ENCODE data around the gene IMPDH1. TPM values are rescaled to one million over a fixed set of nuclear protein-coding genes. Genes with fewer than 3 reads are reported as not detected.

The IMPDH1 gene
- total and polyA plus RNA-seq, 2 donors (not counting 3 experiments of a cell fraction or from before 2014, with no cell fraction given), result 78.8 to 97.9 TPM

DNA sequence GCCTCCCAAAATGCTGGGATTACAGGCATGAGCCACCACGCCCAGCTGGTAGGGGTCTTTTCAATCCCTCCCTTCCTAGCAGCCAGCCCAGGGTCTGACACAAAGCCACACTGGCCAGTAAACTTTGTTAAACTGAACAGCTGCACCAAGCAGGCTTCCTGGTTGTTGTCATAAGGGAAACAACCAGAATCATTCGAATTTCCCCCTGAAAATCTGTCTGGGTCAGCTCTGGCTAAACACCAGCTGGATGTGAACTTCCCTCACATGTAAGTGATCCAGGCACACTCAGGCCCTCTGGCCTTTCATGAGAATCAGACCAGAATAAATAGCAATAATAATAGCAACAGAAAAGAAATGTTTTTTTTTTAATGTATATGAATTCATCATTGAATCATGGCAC, 7.4 kb downstream of the IMPDH1 start:
- H2AFZ ChIP-seq (ENCODE audit: low read depth, low read length), result no peak overlapping the region
- FAIRE-seq, result no peak
- H3K9ac ChIP-seq (replicated peaks; ENCODE audit: extremely low read depth, insufficient read depth, low read length), result no peak overlapping the region
- H3K27me3 ChIP-seq (ENCODE audit: control insufficient read depth in 2 of 2, insufficient read depth in 2 of 2, low read length in 2 of 2), result no peaks in the 10 kb centered on the region
- CTCF ChIA-PET, result interaction anchor here (1.2 to 17.5 kb wide), 3 partner anchors 15 to 55 kb away, joined by 6 to 209 read pairs (median 6); no protein-coding TSS in a partner anchor
- no peaks in the 10 kb centered on the region for H4K20me1 ChIP-seq (replicated peaks; ENCODE audit: control insufficient read depth, extremely low read depth, insufficient read depth, low read length)
- POLR2A ChIA-PET, result no interaction called here
- H3K4me1 ChIP-seq (ENCODE audit: control insufficient read depth, extremely low read depth, insufficient read depth, low read length), result peaks cover 15% of the 10 kb centered on the region
- peak; percentile 43 for DNase-seq (ENCODE audit: low read depth, low spot score)
- H3K79me2 ChIP-seq (ENCODE audit: control insufficient read depth, insufficient read depth, low read length), result peaks cover 25% of the 10 kb centered on the region
- H3K4me2 ChIP-seq (ENCODE audit: insufficient read depth, low read length), result no peak overlapping the region
- intact Hi-C loops (cut with micrococcal nuclease), result no loop called here
- no TSS peak for BruUV-seq (replicated peaks)
- TF ChIP-seq, protein P1, sequence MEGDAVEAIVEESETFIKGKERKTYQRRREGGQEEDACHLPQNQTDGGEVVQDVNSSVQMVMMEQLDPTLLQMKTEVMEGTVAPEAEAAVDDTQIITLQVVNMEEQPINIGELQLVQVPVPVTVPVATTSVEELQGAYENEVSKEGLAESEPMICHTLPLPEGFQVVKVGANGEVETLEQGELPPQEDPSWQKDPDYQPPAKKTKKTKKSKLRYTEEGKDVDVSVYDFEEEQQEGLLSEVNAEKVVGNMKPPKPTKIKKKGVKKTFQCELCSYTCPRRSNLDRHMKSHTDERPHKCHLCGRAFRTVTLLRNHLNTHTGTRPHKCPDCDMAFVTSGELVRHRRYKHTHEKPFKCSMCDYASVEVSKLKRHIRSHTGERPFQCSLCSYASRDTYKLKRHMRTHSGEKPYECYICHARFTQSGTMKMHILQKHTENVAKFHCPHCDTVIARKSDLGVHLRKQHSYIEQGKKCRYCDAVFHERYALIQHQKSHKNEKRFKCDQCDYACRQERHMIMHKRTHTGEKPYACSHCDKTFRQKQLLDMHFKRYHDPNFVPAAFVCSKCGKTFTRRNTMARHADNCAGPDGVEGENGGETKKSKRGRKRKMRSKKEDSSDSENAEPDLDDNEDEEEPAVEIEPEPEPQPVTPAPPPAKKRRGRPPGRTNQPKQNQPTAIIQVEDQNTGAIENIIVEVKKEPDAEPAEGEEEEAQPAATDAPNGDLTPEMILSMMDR (IDR thresholded peaks at IDR 0.05; ENCODE audit: extremely low read depth in 1 of 2, insufficient read depth in 1 of 2, low read depth in 1 of 2, low read length in 2 of 2), result no peak
- TF ChIP-seq POLR2A (IDR thresholded peaks at IDR 0.05; ENCODE audit: low read depth, low read length) (no peak), GATA2 (IDR thresholded peaks at IDR 0.05; ENCODE audit: insufficient read depth, insufficient read length, low read depth, low read length) (no peak)
- dilution Hi-C loops (cut with MboI; ENCODE audit: extremely low pct_ligation_motif_present, low sequenced_read_pairs), result no loop called here
- H3K27ac ChIP-seq (ENCODE audit: insufficient read depth, low read depth, low read length), result no peak overlapping the region
- H3K9me3 ChIP-seq (replicated peaks; ENCODE audit: control insufficient read depth, insufficient read depth, low read length), result no peaks in the 10 kb centered on the region
- peaks cover 3 to 27% of the 10 kb centered on the region in 2 experiments for H3K36me3 ChIP-seq (ENCODE audit: control insufficient read depth in 2 of 2, extremely low read depth in 1 of 2, insufficient read depth in 2 of 2, low read length in 2 of 2)
- H3K9me1 ChIP-seq (replicated peaks; ENCODE audit: control insufficient read depth, extremely low read depth, insufficient read depth, low read length), result no peaks in the 10 kb centered on the region
- H3K4me3 ChIP-seq (replicated peaks in 1 of 3; ENCODE audit: insufficient read depth in 1 of 3, low read depth in 1 of 3, low read length in 3 of 3), result no peak overlapping the region

DNA sequence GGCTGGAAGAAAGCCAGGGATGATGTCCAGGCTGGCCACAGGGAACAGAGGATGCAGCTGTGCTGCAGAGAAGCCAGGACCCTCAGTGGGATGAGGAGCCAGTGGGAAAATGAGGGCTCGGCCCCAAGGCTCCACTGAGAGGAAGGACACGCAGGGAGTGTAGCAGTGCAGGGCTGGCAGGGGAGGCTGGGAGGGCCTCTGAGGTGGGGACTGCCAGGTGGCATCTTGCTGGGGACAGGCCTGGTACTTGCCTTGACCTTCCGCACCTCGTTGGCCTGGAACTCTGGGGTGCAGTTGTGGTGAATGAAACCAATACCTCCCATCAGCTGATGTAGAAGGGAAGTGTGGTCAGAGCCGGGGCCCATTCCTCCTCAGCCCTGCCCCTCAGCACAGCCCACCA, 9.2 kb downstream of the IMPDH1 start:
- TF ChIP-seq, protein P2, sequence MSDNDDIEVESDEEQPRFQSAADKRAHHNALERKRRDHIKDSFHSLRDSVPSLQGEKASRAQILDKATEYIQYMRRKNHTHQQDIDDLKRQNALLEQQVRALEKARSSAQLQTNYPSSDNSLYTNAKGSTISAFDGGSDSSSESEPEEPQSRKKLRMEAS (IDR thresholded peaks at IDR 0.05; ENCODE audit: insufficient read depth, insufficient read length), result no peak
- TF ChIP-seq MYC (IDR thresholded peaks at IDR 0.05; ENCODE audit: low read depth, low read length) (no peak), GATA2 (IDR thresholded peaks at IDR 0.05; ENCODE audit: insufficient read depth, insufficient read length, low read depth, low read length) (no peak), FOS (IDR thresholded peaks at IDR 0.05; ENCODE audit: borderline replicate concordance, insufficient read depth, low read length) (no peak), POLR2A (IDR thresholded peaks at IDR 0.05; ENCODE audit: low read depth, low read length) (no peak), JUN (IDR thresholded peaks at IDR 0.05; ENCODE audit: borderline replicate concordance, insufficient read depth, insufficient read length, low read depth) (no peak), POLR2AphosphoS5 (IDR thresholded peaks at IDR 0.05; ENCODE audit: insufficient read depth, low read depth, low read length) (no peak), EZH2 (IDR thresholded peaks at IDR 0.05; ENCODE audit: borderline replicate concordance, low read depth, low read length, severe bottlenecking) (no peak)
- TF ChIP-seq, protein P1 (IDR thresholded peaks at IDR 0.05; ENCODE audit: extremely low read depth in 1 of 2, insufficient read depth in 1 of 2, low read depth in 1 of 2, low read length in 2 of 2), result no peak
- dilution Hi-C loops (cut with MboI; ENCODE audit: extremely low pct_ligation_motif_present, low sequenced_read_pairs), result no loop called here
- no peak overlapping the region for H3K4me3 ChIP-seq (replicated peaks in 1 of 3; ENCODE audit: insufficient read depth in 1 of 3, low read depth in 1 of 3, low read length in 3 of 3)
- ChIA-PET CTCF (interaction anchor here (1.2 to 4.7 kb wide), 7 partner anchors 8 to 59 kb away, joined by 4 to 74 read pairs (median 12); partner anchors contain the start of gene IMPDH1), POLR2A (no interaction called here)
- H3K4me1 ChIP-seq (ENCODE audit: control insufficient read depth, extremely low read depth, insufficient read depth, low read length), result peaks cover 15% of the 10 kb centered on the region
- H3K9me3 ChIP-seq (replicated peaks; ENCODE audit: control insufficient read depth, insufficient read depth, low read length), result no peaks in the 10 kb centered on the region
- peaks cover 24% of the 10 kb centered on the region for H3K79me2 ChIP-seq (ENCODE audit: control insufficient read depth, insufficient read depth, low read length)
- H2AFZ ChIP-seq (ENCODE audit: low read depth, low read length), result no peak overlapping the region
- H3K4me2 ChIP-seq (ENCODE audit: insufficient read depth, low read length), result no peak overlapping the region
- no peak overlapping the region for H3K27ac ChIP-seq (ENCODE audit: insufficient read depth, low read depth, low read length)
- peaks cover 6 to 43% of the 10 kb centered on the region in 2 experiments for H3K36me3 ChIP-seq (ENCODE audit: control insufficient read depth in 2 of 2, extremely low read depth in 1 of 2, insufficient read depth in 2 of 2, low read length in 2 of 2)
- FAIRE-seq (no peak), DNase-seq (ENCODE audit: low read depth, low spot score) (no peak)
- H3K27me3 ChIP-seq (ENCODE audit: control insufficient read depth in 2 of 2, insufficient read depth in 2 of 2, low read length in 2 of 2), result no peaks in the 10 kb centered on the region
- no peaks in the 10 kb centered on the region for H4K20me1 ChIP-seq (replicated peaks; ENCODE audit: control insufficient read depth, extremely low read depth, insufficient read depth, low read length)
- no TSS peak for BruUV-seq (replicated peaks)
- H3K9me1 ChIP-seq (replicated peaks; ENCODE audit: control insufficient read depth, extremely low read depth, insufficient read depth, low read length), result no peaks in the 10 kb centered on the region
- intact Hi-C loops (cut with micrococcal nuclease), result no loop called here
- no peak overlapping the region for H3K9ac ChIP-seq (replicated peaks; ENCODE audit: extremely low read depth, insufficient read depth, low read length)
